NB4 (cell line): ENCODE data around the gene CGNL1.

Source experiments
- DNase-seq: peaks from one replicate; pipeline ENCODE4 v3.0.0; 2010; ENCODE audit warnings: low read depth
- H3K4me3 ChIP-seq: one replicate; pipeline ENCODE4 v1.5.1; 2011; ENCODE audit warnings: mild to moderate bottlenecking, low read depth, low read length, moderate library complexity
- CTCF ChIP-seq: IDR thresholded peaks from one replicate; pipeline ENCODE4 v1.5.1; 2012; ENCODE audit warnings: low read depth, low read length
- MAX ChIP-seq: IDR thresholded peaks from 2 replicates; pipeline ENCODE4 v1.6.1; 2011; ENCODE audit warnings: low read depth, low read length
- MYC ChIP-seq: IDR thresholded peaks from 2 replicates; pipeline ENCODE4 v1.6.1; 2011; ENCODE audit warnings: low read depth, low read length
- POLR2A ChIP-seq: IDR thresholded peaks from 2 replicates; pipeline ENCODE4 v1.6.1; 2011; ENCODE audit warnings: mild to moderate bottlenecking; ENCODE audit not compliant: insufficient read length; ENCODE audit errors: extremely low read depth

CGNL1 gene

DNA sequence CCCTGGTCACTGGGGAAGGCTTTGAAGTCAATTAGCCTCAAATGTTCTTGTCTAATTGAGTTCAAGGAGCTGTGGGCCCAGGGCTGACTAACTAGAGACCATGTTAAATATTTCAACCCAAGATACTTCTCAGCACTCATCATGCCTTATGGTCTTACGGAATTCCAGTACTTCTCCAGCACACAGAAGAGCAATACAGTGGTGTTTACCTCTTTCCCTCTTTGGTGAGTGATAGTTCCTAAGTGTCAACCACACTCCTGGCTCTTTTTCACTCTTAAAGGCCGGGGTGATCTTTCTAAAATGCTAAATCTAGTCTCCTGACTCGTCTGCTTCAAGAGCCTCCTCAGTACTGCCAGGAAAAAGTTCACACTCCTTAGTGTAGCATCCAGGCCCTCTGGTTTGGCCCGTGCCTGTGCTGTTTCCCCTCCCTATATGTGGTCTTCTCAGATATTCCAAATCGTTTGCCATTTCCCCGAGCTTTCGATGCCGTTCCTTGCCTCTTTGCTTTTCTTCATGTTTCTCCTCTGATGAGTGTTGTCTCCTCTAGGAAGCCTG, 220.1 kb downstream of the CGNL1 start:
- no peak for TF ChIP-seq MAX
- H3K4me3 ChIP-seq, result no peak overlapping the region
- DNase-seq, result no peak

GRCh38 chr15:57596978-57597377, 220.7 kb downstream of the CGNL1 start:
- no peak overlapping the region for H3K4me3 ChIP-seq
- TF ChIP-seq POLR2A (no peak), MAX (no peak), CTCF (no peak), MYC (no peak)
- DNase-seq, result no peak

DNA sequence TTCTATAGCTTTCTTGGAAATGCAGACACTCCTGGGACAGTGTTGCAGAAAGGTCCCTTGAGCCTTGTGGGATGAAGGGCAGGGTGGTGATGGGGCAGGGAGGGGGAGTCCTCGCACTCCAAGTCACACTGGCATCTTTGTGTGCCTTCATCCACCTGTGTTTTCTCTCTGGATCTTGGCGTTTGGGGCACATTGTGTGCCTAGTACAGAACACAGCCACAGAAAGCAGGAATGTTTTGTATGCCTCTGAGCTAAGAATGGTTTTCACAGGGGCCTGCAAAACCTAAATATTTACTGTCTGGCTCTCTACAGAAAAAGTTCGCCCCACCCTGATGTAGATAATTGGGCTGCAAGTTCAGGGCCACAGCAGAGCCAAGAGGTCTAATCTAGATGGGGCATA, 221.1 kb downstream of the CGNL1 start:
- no peak overlapping the region for H3K4me3 ChIP-seq
- TF ChIP-seq MYC (no peak), POLR2A (no peak), CTCF (no peak), MAX (no peak)
- DNase-seq, result no peak

DNA sequence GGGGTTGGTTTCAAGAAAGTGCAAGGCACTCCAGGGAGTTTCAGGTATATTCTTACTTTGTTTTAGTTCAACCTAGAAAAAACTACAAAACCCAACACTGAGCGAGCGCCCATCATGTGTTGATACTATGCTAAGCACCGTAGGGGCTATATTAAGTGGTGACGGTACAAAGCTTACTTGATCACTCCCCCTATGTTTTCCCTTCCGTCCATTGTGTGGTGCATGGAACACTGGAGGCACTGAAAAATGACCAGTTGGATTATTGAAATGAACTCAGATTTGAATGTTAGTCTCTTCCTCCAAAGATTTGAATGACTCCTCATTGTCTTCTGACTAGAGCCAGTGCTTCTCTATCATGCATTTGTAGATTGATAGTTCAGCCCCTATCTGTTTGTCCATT, 222.0 kb downstream of the CGNL1 start:
- H3K4me3 ChIP-seq, result no peak overlapping the region
- DNase-seq, result no peak
- TF ChIP-seq MAX (no peak), CTCF (no peak), POLR2A (no peak), MYC (no peak)

DNA sequence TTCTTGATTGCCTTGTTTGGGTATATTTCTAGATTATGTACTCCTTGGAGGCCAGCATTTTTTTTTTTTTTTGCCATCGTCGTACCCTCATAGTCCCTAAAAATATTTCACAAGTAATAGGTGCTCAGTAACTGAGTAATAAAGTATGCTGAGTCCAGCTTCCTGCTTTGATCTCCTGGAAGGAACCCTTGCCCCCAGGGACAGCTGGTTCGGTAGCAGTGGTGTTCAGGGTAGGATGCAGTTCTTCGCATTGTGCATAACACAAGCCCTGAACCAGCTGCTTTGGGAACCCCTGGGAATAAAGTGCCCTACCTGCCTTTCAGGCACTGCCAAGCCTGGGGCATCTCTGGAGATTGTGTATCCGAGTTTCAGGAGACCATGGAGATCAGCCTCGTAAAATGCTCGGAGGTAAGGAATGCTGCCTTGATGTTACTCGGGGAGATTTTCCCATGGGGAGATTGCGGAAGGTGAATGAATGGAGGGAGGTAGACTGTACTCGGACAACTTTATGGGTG, 223.0 kb downstream of the CGNL1 start:
- H3K4me3 ChIP-seq, result no peak overlapping the region
- no peak for TF ChIP-seq POLR2A
- TF ChIP-seq MAX, result no peak
- no peak for TF ChIP-seq MYC
- TF ChIP-seq CTCF, result no peak
- no peak for DNase-seq

GRCh38 chr15:57600197-57600596, 223.9 kb downstream of the CGNL1 start:
- H3K4me3 ChIP-seq, result no peak overlapping the region
- TF ChIP-seq MAX (no peak), MYC (no peak), CTCF (no peak), POLR2A (no peak)
- no peak for DNase-seq
